IMR-90 (cell line): Measurements from ENCODE around the gene CSGALNACT2. TPM values are rescaled to one million over a fixed set of nuclear protein-coding genes. Genes with fewer than 3 reads are reported as not detected.

Source experiments
- ATAC-seq: fragments of 200-7000 bp; cut with Tn5 transposase; 2 replicates; pipeline ENCODE4 v1.9.1; 2020; ENCODE audit warnings: low read depth, mild to moderate bottlenecking, moderate library complexity
- BruUV-seq: library from RNA; stranded (reverse); fragments of 400-500 nt; replicated peaks from 2 replicates; lab custom pipeline; 2021; lab: Mats Ljungman, UMichigan
- CTCF ChIA-PET: fragments of 300-600 bp; formaldehyde crosslinking; extraction: SDS; loops from one replicate; lab custom pipeline; 2021; ENCODE audit warnings: antibody characterized with exemption; lab: Yijun Ruan, JAX
- POLR2A ChIA-PET: fragments of 300-600 bp; sonication (Branson Sonifier 250); formaldehyde crosslinking; loops from one replicate; lab custom pipeline; 2022; ENCODE audit warnings: antibody characterized with exemption; ENCODE audit not compliant: unreplicated experiment; lab: Charles Lee
- DNase-seq: peaks from one replicate; pipeline ENCODE4 v3.0.0; 2013
- H2AFZ ChIP-seq: replicated peaks from 2 replicates; pipeline ENCODE3; 2013; ENCODE audit warnings: low read length, mild to moderate bottlenecking; ENCODE audit not compliant: poor library complexity
- H2AK5ac ChIP-seq: 2 replicates; pipeline ENCODE4 v1.6.1; 2013; ENCODE audit warnings: low read depth, low read length, inconsistent platforms
- H2AK9ac ChIP-seq: replicated peaks from 2 replicates; pipeline ENCODE3; 2013; ENCODE audit warnings: mild to moderate bottlenecking, low read depth, low read length, moderate library complexity; ENCODE audit not compliant: poor library complexity
- H2BK120ac ChIP-seq: 2 replicates; pipeline ENCODE4 v1.6.1; 2013; ENCODE audit warnings: low read depth, low read length, inconsistent platforms
- H2BK15ac ChIP-seq: 3 replicates; pipeline ENCODE4 v1.6.1; 2013; ENCODE audit warnings: low read depth, low read length, inconsistent platforms
- H2BK20ac ChIP-seq: 2 replicates; pipeline ENCODE4 v1.6.1; 2013; ENCODE audit warnings: low read depth, mild to moderate bottlenecking, inconsistent platforms, low read length, moderate library complexity
- H2BK5ac ChIP-seq: 2 replicates; pipeline ENCODE4 v1.6.1; 2013; ENCODE audit warnings: mild to moderate bottlenecking, low read depth, low read length, inconsistent platforms; ENCODE audit not compliant: poor library complexity, severe bottlenecking
- H3K14ac ChIP-seq: replicated peaks from 2 replicates; pipeline ENCODE4 v1.6.1; 2013; ENCODE audit warnings: low read depth, low read length, inconsistent platforms
- H3K18ac ChIP-seq: 2 replicates; pipeline ENCODE4 v1.6.1; 2013; ENCODE audit warnings: low read depth, low read length, control low read depth
- H3K23ac ChIP-seq: 2 replicates; pipeline ENCODE4 v1.6.1; 2013; ENCODE audit warnings: low read depth, low read length, inconsistent platforms
- H3K27ac ChIP-seq: 2 replicates; pipeline ENCODE4 v1.5.1; 2013; ENCODE audit warnings: mild to moderate bottlenecking, control low read depth, low read length; ENCODE audit not compliant: insufficient read depth
- H3K27me3 ChIP-seq: 2 replicates; pipeline ENCODE4 v1.6.1; 2013; ENCODE audit warnings: low read length; ENCODE audit not compliant: control insufficient read depth, insufficient read depth
- H3K36me3 ChIP-seq: 2 replicates; pipeline ENCODE4 v1.6.1; 2013; ENCODE audit warnings: low read length, mixed read lengths; ENCODE audit not compliant: control insufficient read depth, insufficient read depth
- H3K4ac ChIP-seq: 2 replicates; pipeline ENCODE4 v1.6.1; 2013; ENCODE audit warnings: low read depth, low read length, inconsistent platforms
- H3K4me1 ChIP-seq: 2 replicates; pipeline ENCODE4 v1.6.1; 2013; ENCODE audit warnings: low read length, mixed read lengths; ENCODE audit not compliant: control insufficient read depth, insufficient read depth
- H3K4me2 ChIP-seq: 2 replicates; pipeline ENCODE4 v1.6.1; 2013; ENCODE audit warnings: low read depth, mild to moderate bottlenecking, control low read depth, low read length, moderate library complexity
- H3K4me3 ChIP-seq: 2 replicates; pipeline ENCODE4 v1.5.1; 2013; ENCODE audit warnings: low read depth, mild to moderate bottlenecking, control low read depth, low read length, moderate library complexity; ENCODE audit not compliant: insufficient read depth
- H3K56ac ChIP-seq: 2 replicates; pipeline ENCODE4 v1.6.1; 2013; ENCODE audit warnings: low read length, inconsistent platforms; ENCODE audit not compliant: insufficient read depth; ENCODE audit errors: extremely low read depth
- H3K79me1 ChIP-seq, 2 experiments: 2 replicates each; pipeline ENCODE4 v1.6.1; 2013; ENCODE audit warnings: low read length in 2 of 2, inconsistent platforms in 1 of 2, low read depth in 1 of 2
- H3K9ac ChIP-seq: 2 replicates; pipeline ENCODE4 v1.6.1; 2013; ENCODE audit warnings: low read depth, low read length, control low read depth
- H3K9me1 ChIP-seq: 2 replicates; pipeline ENCODE4 v1.6.1; 2013; ENCODE audit warnings: low read length, inconsistent platforms; ENCODE audit not compliant: insufficient read depth
- H3K9me3 ChIP-seq: 2 replicates; pipeline ENCODE4 v1.6.1; 2013; ENCODE audit warnings: low read length; ENCODE audit not compliant: control insufficient read depth, insufficient read depth
- H4K20me1 ChIP-seq: 2 replicates; pipeline ENCODE4 v1.6.1; 2013; ENCODE audit warnings: low read length, inconsistent platforms; ENCODE audit not compliant: insufficient read depth
- H4K5ac ChIP-seq: 2 replicates; pipeline ENCODE4 v1.6.1; 2013; ENCODE audit warnings: mild to moderate bottlenecking, low read depth, low read length, control low read depth
- H4K8ac ChIP-seq, 2 experiments: 2 replicates each; pipeline ENCODE4 v1.6.1; 2013; ENCODE audit warnings: low read depth in 2 of 2, low read length in 2 of 2, control low read depth in 1 of 2, inconsistent platforms in 1 of 2
- H4K91ac ChIP-seq: 2 replicates; pipeline ENCODE4 v1.6.1; 2013; ENCODE audit warnings: low read depth, low read length, inconsistent platforms; ENCODE audit not compliant: insufficient read depth
- BHLHE40 ChIP-seq: fragments of 150-350 bp; IDR thresholded peaks from 2 replicates; pipeline ENCODE4 v1.6.1; 2016; ENCODE audit warnings: mild to moderate bottlenecking, low read depth, low read length
- CEBPB ChIP-seq: IDR thresholded peaks from 2 replicates; pipeline ENCODE4 v1.6.1; 2012; ENCODE audit warnings: low read depth, low read length, improper control_type of control experiment
- CHD1 ChIP-seq: IDR thresholded peaks from 2 replicates; pipeline ENCODE4 v1.6.1; 2012; ENCODE audit warnings: low read depth, low read length, improper control_type of control experiment
- FOS ChIP-seq: fragments of 150-350 bp; IDR thresholded peaks from 2 replicates; pipeline ENCODE4 v1.6.1; 2016; ENCODE audit warnings: low read depth, low read length
- MAFK ChIP-seq: IDR thresholded peaks from 2 replicates; pipeline ENCODE4 v1.6.1; 2012; ENCODE audit warnings: low read depth, low read length, improper control_type of control experiment
- MAZ ChIP-seq: IDR thresholded peaks from 2 replicates; pipeline ENCODE4 v1.6.1; 2012; ENCODE audit warnings: low read depth, mild to moderate bottlenecking, low read length, improper control_type of control experiment, moderate library complexity, borderline replicate concordance
- MXI1 ChIP-seq: IDR thresholded peaks from 2 replicates; pipeline ENCODE4 v1.6.1; 2012; ENCODE audit warnings: low read depth, mild to moderate bottlenecking, low read length, moderate library complexity, borderline replicate concordance
- NFE2L2 ChIP-seq: fragments of 150-350 bp; IDR thresholded peaks from 2 replicates; pipeline ENCODE4 v1.6.1; 2016; ENCODE audit warnings: low read depth, mild to moderate bottlenecking, low read length
- POLR2A ChIP-seq: IDR thresholded peaks from 2 replicates; pipeline ENCODE4 v1.6.1; 2012; ENCODE audit warnings: mild to moderate bottlenecking, low read depth, low read length
- RAD21 ChIP-seq: IDR thresholded peaks from 2 replicates; pipeline ENCODE4 v1.6.1; 2012; ENCODE audit warnings: low read length, improper control_type of control experiment
- RCOR1 ChIP-seq: IDR thresholded peaks from 2 replicates; pipeline ENCODE4 v1.6.1; 2012; ENCODE audit warnings: mild to moderate bottlenecking, low read length, improper control_type of control experiment; ENCODE audit not compliant: insufficient replicate concordance
- RFX5 ChIP-seq: IDR thresholded peaks from 2 replicates; pipeline ENCODE4 v1.8.0; 2012; ENCODE audit warnings: low read depth, mild to moderate bottlenecking, low read length, moderate library complexity
- SMC3 ChIP-seq: fragments of 150-350 bp; IDR thresholded peaks from 2 replicates; pipeline ENCODE4 v1.6.1; 2016; ENCODE audit warnings: low read depth, mild to moderate bottlenecking, antibody characterized with exemption, low read length, moderate library complexity
- WGBS, 2 experiments: methylation state at CpG; one replicate each; pipeline versions ENCODE4 v1.1.5 to v1.1.7; 2013; ENCODE audit warnings: missing lambda C conversion rate in 2 of 2; ENCODE audit not compliant: insufficient read length in 1 of 2; ENCODE audit errors: extremely low coverage in 2 of 2; 5-methylcytosine and 5-hydroxymethylcytosine counted together
- dilution Hi-C: fragments of 300-500 bp; cut with HindIII; formaldehyde crosslinking; loops from one replicate; pipeline ENCODE4 v1.14.3; 2018; ENCODE audit warnings: low sequenced_read_pairs; ENCODE audit not compliant: unreplicated experiment
- in situ Hi-C: fragments of 300-500 bp; cut with MboI; formaldehyde crosslinking; loops from 3 replicates; pipeline ENCODE4 v1.14.3; 2019; ENCODE audit warnings: low sequenced_read_pairs, inconsistent platforms, mixed read lengths
- intact Hi-C: fragments of 100-400 bp; cut with micrococcal nuclease; formaldehyde crosslinking; loops from 2 replicates; pipeline ENCODE4 v1.10.0; 2022
- polyA plus RNA-seq, 3 experiments: library from polyadenylated mRNA; depleted of rRNA; stranded (reverse); fragments of >200 nt; gene quantifications; 2 replicates each; pipeline ENCODE4 v1.2.3, GENCODE V29; 2012; ENCODE audit warnings: low replicate concordance in 1 of 3
- total RNA-seq: library from RNA; depleted of rRNA; stranded (reverse); fragments of >200 nt; gene quantifications from 2 replicates; pipeline ENCODE4 v1.2.3, GENCODE V29; 2012
- TF ChIP-seq, protein P1 (sequence below): conservative IDR thresholded peaks from 2 replicates; pipeline ENCODE4 v1.5.1; 2012; ENCODE audit warnings: mild to moderate bottlenecking, low read depth, low read length, improper control_type of control experiment
- TF ChIP-seq, protein P2 (sequence below): fragments of 150-350 bp; IDR thresholded peaks from 2 replicates; pipeline ENCODE4 v1.6.1; 2016; ENCODE audit warnings: low read depth, mild to moderate bottlenecking, low read length, moderate library complexity, borderline replicate concordance
- TF ChIP-seq, protein P3 (sequence below): fragments of 150-350 bp; IDR thresholded peaks from 2 replicates; pipeline ENCODE4 v1.6.1; 2017; ENCODE audit warnings: mild to moderate bottlenecking, antibody characterized with exemption, low read length, low read depth

CSGALNACT2 gene
- total and polyA plus RNA-seq, 2 of the 4 experiments (the other 2 are of a cell fraction): 6.5 to 13.1 TPM

DNA sequence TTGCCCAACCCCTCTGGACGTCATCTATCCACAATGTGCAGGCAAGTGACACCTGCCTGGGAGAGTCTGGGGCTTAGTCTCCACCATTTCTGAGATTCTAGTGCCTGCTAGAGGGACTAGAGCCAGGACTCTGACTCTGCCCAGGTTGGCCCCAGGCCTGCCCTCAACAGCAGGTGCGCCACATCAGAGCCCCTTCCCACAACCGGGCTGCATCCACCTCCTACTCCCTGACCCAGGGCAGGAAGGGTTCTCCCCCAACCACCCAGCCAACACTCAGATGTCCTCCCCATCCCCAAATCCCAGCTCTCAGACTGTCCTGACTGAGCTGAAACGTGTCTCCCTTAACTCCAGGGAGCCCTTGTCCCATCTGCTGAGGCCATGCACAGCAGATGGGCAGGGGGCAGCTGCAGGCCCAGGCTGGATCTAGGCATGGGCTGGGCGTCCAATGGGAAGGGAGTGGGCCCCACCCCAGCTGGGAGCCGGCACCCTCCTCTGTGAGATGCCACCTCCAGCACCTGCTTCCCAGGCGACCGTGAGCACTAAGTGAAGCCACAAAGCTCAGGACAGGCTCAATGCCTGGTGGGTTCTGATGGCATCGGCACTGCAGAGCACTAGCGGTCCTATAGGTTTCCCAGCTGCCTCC lies 79.4 kb downstream of the CSGALNACT2 start:
- Histone ChIP-seq H3K9ac (no peak overlapping the region), H2BK15ac (no peak overlapping the region), H3K27ac (no peak overlapping the region), H2AFZ (no peak overlapping the region), H2AK9ac (no peak overlapping the region), H3K4me1 (no peaks in the 10 kb centered on the region), H4K91ac (no peak overlapping the region), H2BK120ac (no peak overlapping the region), H4K20me1 (no peaks in the 10 kb centered on the region; the same call in 1 of the 2 replicates), H3K4ac (no peak overlapping the region), H3K4me3 (no peak overlapping the region), H3K4me2 (no peak overlapping the region), H2BK20ac (no peak overlapping the region), H3K18ac (no peak overlapping the region), H4K8ac (no peak overlapping the region), H4K5ac (no peak overlapping the region), H3K56ac (no peak overlapping the region), H2AK5ac (no peak overlapping the region), H3K9me1 (no peaks in the 10 kb centered on the region), H3K36me3 (no peaks in the 10 kb centered on the region), H3K9me3 (no peaks in the 10 kb centered on the region), H3K14ac (no peak overlapping the region), H2BK5ac (no peak overlapping the region), H3K27me3 (peaks cover 51% of the 10 kb centered on the region; the same call in 1 of the 2 replicates), H3K79me1 (no peaks in the 10 kb centered on the region), H3K23ac (no peak overlapping the region)
- intact Hi-C loops: no loop called here
- WGBS, 2 experiments: 33% methylated on average over 2 of the region's 10 CpGs; no CpG with 5 or more reads in 1 of the 2 experiments
- POLR2A ChIA-PET: no interaction called here
- no peak for TF ChIP-seq CHD1
- no peak for TF ChIP-seq POLR2A
- TF ChIP-seq SMC3: no peak
- TF ChIP-seq, protein P1, sequence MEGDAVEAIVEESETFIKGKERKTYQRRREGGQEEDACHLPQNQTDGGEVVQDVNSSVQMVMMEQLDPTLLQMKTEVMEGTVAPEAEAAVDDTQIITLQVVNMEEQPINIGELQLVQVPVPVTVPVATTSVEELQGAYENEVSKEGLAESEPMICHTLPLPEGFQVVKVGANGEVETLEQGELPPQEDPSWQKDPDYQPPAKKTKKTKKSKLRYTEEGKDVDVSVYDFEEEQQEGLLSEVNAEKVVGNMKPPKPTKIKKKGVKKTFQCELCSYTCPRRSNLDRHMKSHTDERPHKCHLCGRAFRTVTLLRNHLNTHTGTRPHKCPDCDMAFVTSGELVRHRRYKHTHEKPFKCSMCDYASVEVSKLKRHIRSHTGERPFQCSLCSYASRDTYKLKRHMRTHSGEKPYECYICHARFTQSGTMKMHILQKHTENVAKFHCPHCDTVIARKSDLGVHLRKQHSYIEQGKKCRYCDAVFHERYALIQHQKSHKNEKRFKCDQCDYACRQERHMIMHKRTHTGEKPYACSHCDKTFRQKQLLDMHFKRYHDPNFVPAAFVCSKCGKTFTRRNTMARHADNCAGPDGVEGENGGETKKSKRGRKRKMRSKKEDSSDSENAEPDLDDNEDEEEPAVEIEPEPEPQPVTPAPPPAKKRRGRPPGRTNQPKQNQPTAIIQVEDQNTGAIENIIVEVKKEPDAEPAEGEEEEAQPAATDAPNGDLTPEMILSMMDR: no peak
- TF ChIP-seq, protein P2, sequence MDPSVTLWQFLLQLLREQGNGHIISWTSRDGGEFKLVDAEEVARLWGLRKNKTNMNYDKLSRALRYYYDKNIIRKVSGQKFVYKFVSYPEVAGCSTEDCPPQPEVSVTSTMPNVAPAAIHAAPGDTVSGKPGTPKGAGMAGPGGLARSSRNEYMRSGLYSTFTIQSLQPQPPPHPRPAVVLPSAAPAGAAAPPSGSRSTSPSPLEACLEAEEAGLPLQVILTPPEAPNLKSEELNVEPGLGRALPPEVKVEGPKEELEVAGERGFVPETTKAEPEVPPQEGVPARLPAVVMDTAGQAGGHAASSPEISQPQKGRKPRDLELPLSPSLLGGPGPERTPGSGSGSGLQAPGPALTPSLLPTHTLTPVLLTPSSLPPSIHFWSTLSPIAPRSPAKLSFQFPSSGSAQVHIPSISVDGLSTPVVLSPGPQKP: no peak
- no peak for TF ChIP-seq MAZ
- no peak for TF ChIP-seq CEBPB
- TF ChIP-seq RFX5: no peak
- TF ChIP-seq MXI1: no peak
- no peak for TF ChIP-seq RAD21
- TF ChIP-seq NFE2L2: no peak
- no peak for TF ChIP-seq FOS
- no peak for TF ChIP-seq RCOR1
- TF ChIP-seq MAFK: no peak
- TF ChIP-seq, protein P3, sequence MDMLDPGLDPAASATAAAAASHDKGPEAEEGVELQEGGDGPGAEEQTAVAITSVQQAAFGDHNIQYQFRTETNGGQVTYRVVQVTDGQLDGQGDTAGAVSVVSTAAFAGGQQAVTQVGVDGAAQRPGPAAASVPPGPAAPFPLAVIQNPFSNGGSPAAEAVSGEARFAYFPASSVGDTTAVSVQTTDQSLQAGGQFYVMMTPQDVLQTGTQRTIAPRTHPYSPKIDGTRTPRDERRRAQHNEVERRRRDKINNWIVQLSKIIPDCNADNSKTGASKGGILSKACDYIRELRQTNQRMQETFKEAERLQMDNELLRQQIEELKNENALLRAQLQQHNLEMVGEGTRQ: no peak
- TF ChIP-seq BHLHE40: no peak
- in situ Hi-C loops: no loop called here
- dilution Hi-C loops: no loop called here
- ATAC-seq: no peak
- BruUV-seq: no TSS peak
- no peak for DNase-seq
- CTCF ChIA-PET: no interaction called here
